Esophagus squamous epithelium (tissue), 5 donors: ENCODE data around the gene SCN4A. TPM values are rescaled to one million over a fixed set of nuclear protein-coding genes. Genes with fewer than 3 reads are reported as not detected.

Experiments used
- DNase-seq: peaks from one replicate; lab custom pipeline; 2025; lab: John Stamatoyannopoulos, UW
- H3K27ac ChIP-seq, 4 donors: fragments of 200-600 bp; sonication (generic); one replicate each; pipeline ENCODE4 v1.5.1; 2016 to 2019; ENCODE audit warnings: mild to moderate bottlenecking in 1 of 4
- H3K27me3 ChIP-seq, 4 donors: fragments of 200-600 bp; sonication (generic); 1 replicate in 3 of 4; 2 replicates in 1 of 4; pipeline versions ENCODE4 v1.5.1 to v1.6.0; 2017 to 2021; ENCODE audit warnings: antibody characterized with exemption in 1 of 4
- H3K36me3 ChIP-seq, 3 donors: fragments of 200-600 bp; sonication (generic); one replicate each; pipeline ENCODE4 v1.5.1; 2016 to 2019
- H3K4me1 ChIP-seq, 3 donors: fragments of 200-600 bp; sonication (generic); one replicate each; pipeline ENCODE4 v1.5.1; 2017 to 2019
- H3K4me3 ChIP-seq, 4 donors: fragments of 200-600 bp; sonication (generic); 1 replicate in 3 of 4; 2 replicates in 1 of 4; pipeline ENCODE4 v1.5.1; 2016 to 2019; ENCODE audit warnings: mild to moderate bottlenecking in 2 of 4, moderate library complexity in 1 of 4
- H3K9me3 ChIP-seq, 3 donors: fragments of 200-600 bp; sonication (generic); one replicate each; pipeline ENCODE4 v1.5.1; 2016 to 2019
- POLR2A ChIP-seq, 4 donors: fragments of 450-650 bp; IDR thresholded peaks; one replicate each; pipeline ENCODE4 v1.6.1; 2017; ENCODE audit warnings: antibody characterized with exemption in 4 of 4, mild to moderate bottlenecking in 4 of 4, moderate library complexity in 3 of 4
- WGBS, 2 donors: methylation state at CpG; one replicate each; pipeline ENCODE4 v1.1.5; 2018; 5-methylcytosine and 5-hydroxymethylcytosine counted together
- intact Hi-C: fragments of 100-400 bp; cut with DNase I; formaldehyde crosslinking; loops from one replicate; pipeline ENCODE4 v1.15.0; 2022
- total RNA-seq, 4 donors: library from RNA; depleted of rRNA; stranded (reverse); fragments of >200 nt; gene quantifications; one replicate each; pipeline ENCODE4 v1.1.0, GENCODE V29; 2016
- TF ChIP-seq, protein P1 (sequence below), 6 experiments: fragments of 450-650 bp in 4 of 6; fragments of 200-600 bp in 2 of 6; sonication (generic) in 2 of 6; IDR thresholded peaks; one replicate each; pipeline ENCODE4 v1.5.1; 2016 to 2019; ENCODE audit warnings: antibody characterized with exemption in 6 of 6, mild to moderate bottlenecking in 4 of 6, moderate library complexity in 4 of 6
- donor health status: DM: yes; HTN: yes; CAD: no.

SCN4A gene
- total RNA-seq, 4 donors from 2014 or later: under 0.01 to 0.12 TPM; not detected in 2

DNA sequence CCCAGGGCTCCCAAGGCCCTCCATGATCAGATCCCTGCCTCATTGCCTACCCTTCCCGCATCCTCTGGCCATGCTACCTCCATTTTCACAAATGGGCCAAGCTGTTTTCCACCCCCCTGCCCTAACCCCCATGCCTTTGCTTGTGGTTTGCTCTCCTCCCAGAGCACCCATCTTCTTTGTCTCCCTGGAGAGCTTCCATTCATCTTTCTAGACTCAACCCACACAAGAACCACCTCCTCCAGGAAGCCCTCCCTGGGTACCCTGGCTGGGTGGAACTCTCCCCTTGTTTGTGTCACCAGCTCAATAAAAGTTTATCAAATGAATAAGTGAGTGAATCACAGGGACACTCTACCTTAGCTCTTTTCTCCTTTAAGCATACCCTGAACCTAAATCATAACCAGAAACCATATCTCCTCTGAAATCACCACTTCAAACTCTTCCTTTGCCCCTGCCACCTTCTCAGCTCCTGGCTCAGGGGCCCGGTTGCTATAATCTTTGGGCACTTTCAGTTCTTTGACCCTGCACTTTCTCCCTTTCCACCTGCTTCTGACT is 2.9 kb upstream of the SCN4A start:
- Histone ChIP-seq H3K4me1 (peaks cover 0 to 20% (median 15%) of the 10 kb centered on the region in 3 donors), H3K4me3 (no peak overlapping the region), H3K27ac (no peak overlapping the region), H3K27me3 (peaks cover 0 to 6% (median 0%) of the 10 kb centered on the region in 4 donors), H3K36me3 (no peaks in the 10 kb centered on the region), H3K9me3 (no peaks in the 10 kb centered on the region)
- intact Hi-C loops: no loop called here
- WGBS, 2 donors: 79 to 87% methylated on average over 2 of the region's 2 CpGs
- DNase-seq: no peak
- TF ChIP-seq, protein P1, sequence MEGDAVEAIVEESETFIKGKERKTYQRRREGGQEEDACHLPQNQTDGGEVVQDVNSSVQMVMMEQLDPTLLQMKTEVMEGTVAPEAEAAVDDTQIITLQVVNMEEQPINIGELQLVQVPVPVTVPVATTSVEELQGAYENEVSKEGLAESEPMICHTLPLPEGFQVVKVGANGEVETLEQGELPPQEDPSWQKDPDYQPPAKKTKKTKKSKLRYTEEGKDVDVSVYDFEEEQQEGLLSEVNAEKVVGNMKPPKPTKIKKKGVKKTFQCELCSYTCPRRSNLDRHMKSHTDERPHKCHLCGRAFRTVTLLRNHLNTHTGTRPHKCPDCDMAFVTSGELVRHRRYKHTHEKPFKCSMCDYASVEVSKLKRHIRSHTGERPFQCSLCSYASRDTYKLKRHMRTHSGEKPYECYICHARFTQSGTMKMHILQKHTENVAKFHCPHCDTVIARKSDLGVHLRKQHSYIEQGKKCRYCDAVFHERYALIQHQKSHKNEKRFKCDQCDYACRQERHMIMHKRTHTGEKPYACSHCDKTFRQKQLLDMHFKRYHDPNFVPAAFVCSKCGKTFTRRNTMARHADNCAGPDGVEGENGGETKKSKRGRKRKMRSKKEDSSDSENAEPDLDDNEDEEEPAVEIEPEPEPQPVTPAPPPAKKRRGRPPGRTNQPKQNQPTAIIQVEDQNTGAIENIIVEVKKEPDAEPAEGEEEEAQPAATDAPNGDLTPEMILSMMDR (IDR thresholded peaks at IDR 0.05): no peak
- no peak for TF ChIP-seq POLR2A (IDR thresholded peaks at IDR 0.05)

DNA sequence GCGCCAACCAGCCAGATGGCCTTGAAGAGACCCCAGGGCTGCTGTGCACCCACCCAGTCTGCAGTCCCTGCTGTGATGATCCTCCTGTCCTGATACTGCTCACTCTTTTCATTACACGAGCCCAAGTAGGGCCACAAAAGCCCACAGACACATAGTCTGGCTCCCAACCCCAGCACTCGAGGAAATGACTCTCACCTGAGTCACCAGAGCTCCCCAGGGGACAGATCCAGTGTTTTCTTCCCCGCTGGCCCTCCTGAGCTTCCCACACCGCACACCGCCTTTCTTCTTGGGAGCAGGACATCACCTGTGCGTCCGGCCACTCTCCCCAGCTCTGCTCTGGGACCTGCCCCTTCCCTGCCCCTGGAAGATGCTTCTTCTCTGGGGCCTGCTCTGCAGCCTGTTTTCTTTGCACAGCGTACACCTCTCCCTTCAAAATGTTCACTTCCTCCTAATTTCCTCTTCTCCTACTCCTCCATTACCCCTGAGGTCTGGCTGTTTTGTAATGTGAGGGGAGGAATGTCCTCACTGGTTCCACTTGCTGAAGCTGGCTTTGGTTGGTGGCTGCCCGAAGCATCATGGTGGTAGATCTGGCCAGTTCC is 2.0 kb upstream of the SCN4A start:
- WGBS, 2 donors: 36 to 63% methylated on average over 8 to 10 of the region's 10 CpGs
- intact Hi-C loops: no loop called here
- no peak for TF ChIP-seq POLR2A (IDR thresholded peaks at IDR 0.05)
- H3K4me3 ChIP-seq: no peak overlapping the region
- DNase-seq: no peak
- peaks cover 0 to 11% (median 10%) of the 10 kb centered on the region in 3 donors for H3K4me1 ChIP-seq
- H3K27ac ChIP-seq: no peak overlapping the region
- H3K36me3 ChIP-seq: no peaks in the 10 kb centered on the region
- H3K9me3 ChIP-seq: no peaks in the 10 kb centered on the region
- peaks cover 0 to 6% (median 0%) of the 10 kb centered on the region in 4 donors for H3K27me3 ChIP-seq

DNA sequence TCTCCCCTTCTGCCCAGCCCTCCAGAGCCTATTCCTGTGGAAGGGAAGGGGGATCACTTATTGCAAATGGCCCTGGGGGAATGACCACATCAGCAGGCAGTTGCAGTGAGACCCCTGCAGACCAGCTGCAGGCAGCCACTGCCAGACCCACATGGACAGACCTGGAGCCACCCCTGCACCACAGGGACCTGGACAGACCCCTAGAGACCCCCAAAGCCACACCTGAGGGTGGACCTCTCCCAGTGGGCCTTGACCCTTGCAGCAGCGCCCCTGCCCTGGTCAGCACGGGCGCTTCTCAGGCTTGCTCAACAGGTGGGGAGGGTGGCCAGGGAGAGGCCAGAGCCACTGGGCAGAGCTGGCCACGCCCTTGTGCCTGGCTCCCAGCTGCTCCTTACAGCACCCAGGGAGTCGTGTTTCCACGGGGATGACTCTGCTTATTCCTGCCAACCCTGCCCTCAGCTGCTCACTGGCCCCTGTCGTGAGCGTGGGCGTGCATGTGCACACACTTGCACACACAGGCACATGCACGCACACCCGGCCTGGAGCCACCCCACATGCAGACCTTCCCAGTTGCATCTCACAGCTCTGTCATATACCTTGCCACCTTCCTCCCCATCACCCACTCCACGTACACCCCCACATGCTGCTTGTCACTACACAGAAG is 1.3 kb upstream of the SCN4A start:
- H3K36me3 ChIP-seq: no peaks in the 10 kb centered on the region
- TF ChIP-seq, protein P1 (IDR thresholded peaks at IDR 0.05): no peak
- no peak for TF ChIP-seq POLR2A (IDR thresholded peaks at IDR 0.05)
- H3K4me1 ChIP-seq: peaks cover 0 to 11% (median 10%) of the 10 kb centered on the region in 3 donors
- WGBS, 2 donors: 29% methylated on average over 10 of the region's 12 CpGs; no CpG with 5 or more reads in 1 of the 2 donors
- H3K9me3 ChIP-seq: no peaks in the 10 kb centered on the region
- no peak for DNase-seq
- intact Hi-C loops: no loop called here
- no peak overlapping the region for H3K27ac ChIP-seq
- H3K27me3 ChIP-seq: peaks cover 0 to 6% (median 0%) of the 10 kb centered on the region in 4 donors
- no peak overlapping the region for H3K4me3 ChIP-seq

DNA sequence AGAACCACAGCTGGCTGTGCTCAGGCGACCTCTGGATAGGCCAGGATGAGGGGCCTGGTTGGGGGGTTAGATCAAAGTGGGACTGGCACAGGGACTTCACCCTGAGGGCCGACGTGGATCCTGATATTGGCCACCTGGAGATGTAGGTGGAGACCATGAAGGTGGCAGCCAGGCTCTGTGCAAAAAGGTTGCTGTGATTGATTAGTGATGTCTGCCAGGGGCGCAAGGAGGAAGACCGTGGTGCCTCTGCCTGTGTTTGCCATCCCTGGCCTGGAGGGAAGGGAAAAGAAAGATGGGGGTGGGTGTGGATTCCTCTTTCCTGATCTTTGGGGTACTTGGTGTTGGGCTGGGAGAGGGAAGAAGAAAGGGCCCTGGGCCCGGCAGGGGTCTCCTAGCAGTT is 529 bp upstream of the SCN4A start:
- Histone ChIP-seq H3K9me3 (no peaks in the 10 kb centered on the region), H3K4me3 (no peak overlapping the region), H3K27ac (no peak overlapping the region), H3K27me3 (peaks cover 0 to 6% (median 0%) of the 10 kb centered on the region in 4 donors), H3K36me3 (no peaks in the 10 kb centered on the region), H3K4me1 (peaks cover 0 to 11% (median 10%) of the 10 kb centered on the region in 3 donors)
- intact Hi-C loops: no loop called here
- WGBS, 2 donors: 81 to 87% methylated on average over 5 of the region's 6 CpGs
- TF ChIP-seq, protein P1 (IDR thresholded peaks at IDR 0.05): no peak
- no peak for TF ChIP-seq POLR2A (IDR thresholded peaks at IDR 0.05)
- no peak for DNase-seq

DNA sequence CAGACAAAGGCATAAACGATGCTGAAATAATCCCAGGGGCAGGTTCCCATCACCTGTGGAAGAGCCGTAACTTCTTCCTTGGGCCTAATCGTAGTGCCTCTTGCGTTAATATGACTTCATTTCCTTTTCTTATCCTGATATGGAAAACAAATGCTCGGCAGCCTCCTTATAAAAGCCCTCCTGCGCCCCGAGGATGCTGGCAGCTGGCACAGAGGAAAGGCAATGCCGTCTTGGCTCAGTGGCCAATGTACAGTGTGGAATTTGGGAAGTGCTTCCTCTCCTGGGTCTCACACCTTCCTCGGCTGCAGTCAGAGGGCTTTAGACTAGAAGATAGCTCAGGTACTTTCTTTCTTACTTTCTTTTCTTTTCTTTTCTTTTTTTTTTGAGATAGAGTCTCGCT is 3.4 kb downstream of the SCN4A start:
- DNase-seq: no peak
- H3K27me3 ChIP-seq: no peaks in the 10 kb centered on the region
- H3K4me3 ChIP-seq: no peak overlapping the region
- TF ChIP-seq, protein P1 (IDR thresholded peaks at IDR 0.05): no peak
- TF ChIP-seq POLR2A (IDR thresholded peaks at IDR 0.05): no peak
- peaks cover 0 to 7% (median 5%) of the 10 kb centered on the region in 3 donors for H3K4me1 ChIP-seq
- no peaks in the 10 kb centered on the region for H3K36me3 ChIP-seq
- 58 to 62% methylated on average over 10 of the region's 10 CpGs for WGBS, 2 donors
- no peaks in the 10 kb centered on the region for H3K9me3 ChIP-seq
- no peak overlapping the region for H3K27ac ChIP-seq
- intact Hi-C loops: no loop called here
